Muscle layer of colon (tissue), 2 donors: ENCODE data around the gene CDH5.

ENCODE experiments used
- H3K27ac ChIP-seq: one replicate; pipeline ENCODE4 v1.7.0; 2013; ENCODE audit warnings: low read depth, mild to moderate bottlenecking, low read length, moderate library complexity
- H3K27me3 ChIP-seq, 2 donors: one replicate each; pipeline ENCODE4 v1.7.0; 2013; ENCODE audit warnings: low read length in 2 of 2, mild to moderate bottlenecking in 2 of 2; ENCODE audit not compliant: insufficient read depth in 2 of 2, control insufficient read depth in 1 of 2
- H3K36me3 ChIP-seq: one replicate; pipeline ENCODE4 v1.7.0; 2013; ENCODE audit warnings: mild to moderate bottlenecking, low read length; ENCODE audit not compliant: insufficient read depth
- H3K4me1 ChIP-seq: one replicate; pipeline ENCODE4 v1.7.0; 2013; ENCODE audit warnings: mild to moderate bottlenecking, low read length; ENCODE audit not compliant: insufficient read depth
- H3K4me3 ChIP-seq, 2 donors: one replicate each; pipeline ENCODE4 v1.7.0; 2013; ENCODE audit warnings: low read length in 2 of 2, low read depth in 1 of 2, mild to moderate bottlenecking in 1 of 2, moderate library complexity in 1 of 2
- H3K9ac ChIP-seq: one replicate; pipeline ENCODE4 v1.7.0; 2013; ENCODE audit warnings: low read length
- H3K9me3 ChIP-seq: one replicate; pipeline ENCODE4 v1.7.0; 2013; ENCODE audit warnings: mild to moderate bottlenecking, low read length
- donor health status: abdominal sarcoma.
- donor health status: Adenocarcinoma of cecum.

CDH5 gene

GRCh38 chr16:66332634-66333610, 33.6 kb upstream of the CDH5 start:
- Histone ChIP-seq H3K36me3 (no peaks in the 10 kb centered on the region), H3K4me1 (no peaks in the 10 kb centered on the region), H3K27me3 (peaks cover 0 to 4% of the 10 kb centered on the region in 2 donors), H3K9me3 (no peaks in the 10 kb centered on the region), H3K27ac (no peak overlapping the region), H3K9ac (no peak overlapping the region), H3K4me3 (no peak overlapping the region)

GRCh38 chr16:66334853-66335574, 31.5 kb upstream of the CDH5 start:
- no peak overlapping the region for H3K27ac ChIP-seq
- no peak overlapping the region for H3K9ac ChIP-seq
- no peaks in the 10 kb centered on the region for H3K36me3 ChIP-seq
- no peaks in the 10 kb centered on the region for H3K4me1 ChIP-seq
- no peaks in the 10 kb centered on the region for H3K9me3 ChIP-seq
- no peak overlapping the region for H3K4me3 ChIP-seq
- peaks cover 0 to 4% of the 10 kb centered on the region in 2 donors for H3K27me3 ChIP-seq

GRCh38 chr16:66335704-66336329, 30.7 kb upstream of the CDH5 start:
- Histone ChIP-seq H3K4me3 (no peak overlapping the region), H3K36me3 (no peaks in the 10 kb centered on the region), H3K4me1 (no peaks in the 10 kb centered on the region), H3K9me3 (no peaks in the 10 kb centered on the region), H3K27ac (no peak overlapping the region), H3K27me3 (peaks cover 0 to 4% of the 10 kb centered on the region in 2 donors), H3K9ac (no peak overlapping the region)

DNA sequence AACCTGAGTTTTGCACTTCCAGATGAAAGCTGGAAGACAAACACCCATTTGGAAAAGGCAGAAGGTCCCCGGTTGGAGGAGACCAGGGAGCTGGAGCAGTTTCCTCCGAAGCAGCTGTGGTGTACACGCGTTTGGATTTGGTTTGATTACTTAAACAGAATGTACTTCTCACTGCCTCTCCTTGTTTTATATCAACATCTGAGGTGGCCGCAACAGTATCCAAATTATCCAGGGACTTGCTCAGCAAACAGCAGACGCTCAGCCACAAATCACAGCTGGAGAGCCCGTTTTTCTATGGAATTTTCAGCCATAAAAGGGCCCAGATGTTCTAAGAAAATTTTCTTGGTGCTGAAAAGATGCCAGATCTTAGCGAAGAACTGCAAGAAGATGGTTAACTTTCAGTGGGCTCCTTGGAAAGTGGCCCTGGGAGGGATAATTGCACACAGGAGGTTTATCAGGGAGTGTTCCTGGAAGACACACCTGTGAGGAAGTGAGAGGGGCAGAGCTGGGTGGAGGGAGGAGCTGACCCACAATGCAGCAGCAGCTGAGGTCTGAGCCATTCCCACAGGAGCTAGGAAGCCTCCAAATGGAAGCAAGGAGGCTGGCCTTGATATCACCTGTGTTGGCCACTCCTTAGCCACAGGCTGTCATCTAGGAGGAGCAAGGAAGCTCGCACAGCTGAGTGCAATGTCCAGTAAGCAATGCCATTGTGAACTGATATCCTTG, 28.9 kb upstream of the CDH5 start:
- Histone ChIP-seq H3K27ac (no peak overlapping the region), H3K4me1 (no peaks in the 10 kb centered on the region), H3K36me3 (no peaks in the 10 kb centered on the region), H3K9me3 (no peaks in the 10 kb centered on the region), H3K9ac (no peak overlapping the region), H3K27me3 (peaks cover 0 to 4% of the 10 kb centered on the region in 2 donors), H3K4me3 (no peak overlapping the region)

- Histone ChIP-seq H3K36me3 (no peaks in the 10 kb centered on the region), H3K27ac (no peak overlapping the region), H3K9me3 (no peaks in the 10 kb centered on the region), H3K27me3 (no peaks in the 10 kb centered on the region), H3K9ac (no peak overlapping the region), H3K4me1 (no peaks in the 10 kb centered on the region), H3K4me3 (no peak overlapping the region)
Observed at GRCh38 chr16:66342294-66342900, 24.1 kb upstream of the CDH5 start.

DNA sequence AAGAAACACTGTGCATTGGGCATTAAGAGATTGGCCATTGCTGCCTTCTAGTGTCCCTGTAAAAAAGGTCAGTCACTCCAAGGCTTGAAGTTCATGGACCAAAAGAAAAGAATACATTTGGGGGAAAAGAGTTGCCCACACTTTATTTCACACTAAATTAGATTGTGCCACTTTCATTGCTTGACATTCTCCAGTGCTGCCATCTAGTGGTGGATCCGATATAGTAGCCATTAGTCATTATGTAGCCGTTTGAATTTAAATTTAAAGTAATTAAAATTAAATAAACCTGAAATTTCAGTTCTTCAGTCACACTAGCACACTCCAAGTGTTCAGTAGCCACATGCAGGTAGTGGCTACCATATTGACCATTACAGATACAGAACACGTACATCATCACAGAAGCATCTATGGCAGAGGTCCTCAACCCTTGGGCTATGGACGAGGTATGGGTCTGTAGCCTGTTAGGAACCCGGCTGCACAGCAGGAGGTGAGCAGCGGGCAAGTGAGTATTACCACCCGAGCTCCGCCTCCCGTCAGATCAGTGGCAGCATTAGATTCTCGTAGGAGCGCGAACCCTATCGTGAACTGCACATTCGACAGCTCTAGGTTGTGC, 21.9 kb upstream of the CDH5 start:
- Histone ChIP-seq H3K9me3 (no peaks in the 10 kb centered on the region), H3K36me3 (no peaks in the 10 kb centered on the region), H3K9ac (no peak overlapping the region), H3K4me3 (no peak overlapping the region), H3K27ac (no peak overlapping the region), H3K4me1 (no peaks in the 10 kb centered on the region), H3K27me3 (no peaks in the 10 kb centered on the region)

- Histone ChIP-seq H3K9me3 (no peaks in the 10 kb centered on the region), H3K4me1 (no peaks in the 10 kb centered on the region), H3K36me3 (no peaks in the 10 kb centered on the region), H3K4me3 (no peak overlapping the region), H3K9ac (no peak overlapping the region), H3K27me3 (no peaks in the 10 kb centered on the region), H3K27ac (no peak overlapping the region)
Observed at GRCh38 chr16:66346221-66346620, 20.3 kb upstream of the CDH5 start.

DNA sequence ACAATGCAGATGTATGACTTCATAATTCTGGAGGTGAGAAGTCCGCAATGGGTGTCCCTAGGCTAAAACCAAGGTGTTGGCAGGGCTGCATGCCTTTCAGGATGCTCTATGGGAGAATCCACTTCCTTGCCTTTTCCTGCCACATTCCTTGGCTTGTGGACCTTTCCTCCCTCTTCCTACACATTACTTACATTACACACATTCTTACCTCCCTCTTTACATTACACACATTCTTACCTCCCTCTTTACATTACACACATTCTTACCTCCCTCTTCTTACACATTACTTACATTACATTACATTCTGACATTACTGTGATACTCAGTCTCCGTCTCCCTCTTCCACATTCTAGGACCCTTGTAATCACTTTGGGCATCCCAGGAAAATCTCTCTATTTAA, 14.2 kb upstream of the CDH5 start:
- Histone ChIP-seq H3K9ac (no peak overlapping the region), H3K27me3 (no peaks in the 10 kb centered on the region), H3K36me3 (no peaks in the 10 kb centered on the region), H3K27ac (no peak overlapping the region), H3K9me3 (no peaks in the 10 kb centered on the region), H3K4me3 (no peak overlapping the region), H3K4me1 (no peaks in the 10 kb centered on the region)

- Histone ChIP-seq H3K9ac (no peak overlapping the region), H3K36me3 (no peaks in the 10 kb centered on the region), H3K27ac (no peak overlapping the region), H3K4me1 (no peaks in the 10 kb centered on the region), H3K4me3 (no peak overlapping the region), H3K9me3 (no peaks in the 10 kb centered on the region), H3K27me3 (no peaks in the 10 kb centered on the region)
Observed at GRCh38 chr16:66353055-66353454, 13.4 kb upstream of the CDH5 start.

- H3K36me3 ChIP-seq, result no peaks in the 10 kb centered on the region
- no peaks in the 10 kb centered on the region for H3K27me3 ChIP-seq
- no peak overlapping the region for H3K4me3 ChIP-seq
- H3K27ac ChIP-seq, result no peak overlapping the region
- no peak overlapping the region for H3K9ac ChIP-seq
- no peaks in the 10 kb centered on the region for H3K4me1 ChIP-seq
- H3K9me3 ChIP-seq, result no peaks in the 10 kb centered on the region
Observed at GRCh38 chr16:66354034-66354909, 12.2 kb upstream of the CDH5 start.
